Suppressor macrophage treated with lipopolysaccharide for 4 hours (primary cell): Measurements from ENCODE around the gene WDR89.
"Not testable (repeated sequence)": the region's sequence is repeated elsewhere in the genome, so short reads cannot be mapped to it uniquely, and the experiment has no call there.

Experiments used
- DNase-seq: peaks from one replicate; pipeline ENCODE4 v3.0.0-alpha.2; 2020

Gene WDR89

GRCh38 chr14:63641473-63642228, at the start of gene WDR89:
Gene WDR89 (minus strand): TSS chr14:63641871. CDS start chr14:63599942, 41,929 bp downstream.
- DNase-seq: peak; percentile 99

- no peak for DNase-seq
Measured at GRCh38 chr14:63689132-63689531, 47.5 kb upstream of the WDR89 start.

DNA sequence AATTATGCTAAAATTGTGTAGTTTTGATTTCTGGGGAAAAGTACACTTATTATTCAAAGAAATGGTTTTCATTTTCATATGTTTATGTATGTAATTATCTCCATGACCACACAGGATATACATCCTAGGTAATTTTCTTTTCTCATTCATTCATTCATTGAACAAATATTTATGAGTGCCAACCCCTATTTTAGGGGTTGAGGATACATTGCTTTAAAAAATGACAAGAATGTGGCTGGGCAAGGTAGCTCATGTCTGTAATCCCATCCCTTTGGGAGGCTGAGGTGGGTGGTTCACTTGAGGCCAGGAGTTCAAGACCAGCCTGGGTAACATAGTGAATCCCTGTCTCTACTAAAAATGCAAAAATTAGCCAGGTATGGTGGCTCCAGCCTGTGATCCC, 45.3 kb upstream of the WDR89 start:
- DNase-seq: no peak

GRCh38 chr14:63685401-63685800, 43.7 kb upstream of the WDR89 start:
- no peak for DNase-seq

- no peak for DNase-seq
Measured at GRCh38 chr14:63682727-63683593, 41.3 kb upstream of the WDR89 start.

DNA sequence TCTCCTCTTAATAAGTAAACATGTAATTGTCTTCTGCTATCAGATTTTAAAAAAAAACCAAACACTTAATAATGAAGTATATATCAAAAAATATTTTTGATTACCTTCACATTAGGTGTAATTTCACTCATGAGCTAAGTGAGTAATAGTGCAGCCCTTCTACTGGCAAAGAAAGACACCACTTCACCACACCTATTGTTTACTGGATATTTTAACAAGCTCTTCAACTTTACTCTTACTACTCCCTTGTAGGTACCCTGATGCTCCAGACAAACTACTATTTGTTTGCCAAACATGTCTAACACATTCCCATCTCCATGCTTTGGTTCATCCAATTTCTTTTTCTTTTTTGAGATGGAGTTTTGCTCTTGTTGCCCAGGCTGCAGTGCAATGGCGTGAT, 36.9 kb upstream of the WDR89 start:
- no peak for DNase-seq

DNA sequence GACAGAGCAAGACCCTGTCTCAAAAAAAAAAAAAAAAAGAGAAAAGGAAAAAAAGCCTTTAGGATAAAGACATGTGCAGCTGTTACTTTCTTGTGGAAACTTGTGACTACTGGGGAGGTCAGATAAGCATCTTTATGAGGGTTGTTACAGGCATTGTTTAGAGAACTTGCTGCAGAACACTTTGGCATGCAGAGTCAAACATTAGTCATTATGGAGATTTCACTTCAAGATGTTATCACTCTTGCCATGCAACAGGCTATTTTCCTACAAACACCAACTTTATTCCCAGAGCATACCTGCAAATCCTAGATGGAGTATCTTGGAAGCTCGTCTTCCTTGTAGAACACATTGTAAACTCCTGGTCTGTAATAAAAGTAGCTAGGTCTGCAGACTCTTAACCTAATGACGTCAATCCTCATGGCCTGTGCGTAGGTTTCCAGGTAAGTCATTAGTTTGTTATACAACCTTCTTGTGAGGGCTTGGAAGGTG, 36.3 kb upstream of the WDR89 start:
- DNase-seq: no peak

DNA sequence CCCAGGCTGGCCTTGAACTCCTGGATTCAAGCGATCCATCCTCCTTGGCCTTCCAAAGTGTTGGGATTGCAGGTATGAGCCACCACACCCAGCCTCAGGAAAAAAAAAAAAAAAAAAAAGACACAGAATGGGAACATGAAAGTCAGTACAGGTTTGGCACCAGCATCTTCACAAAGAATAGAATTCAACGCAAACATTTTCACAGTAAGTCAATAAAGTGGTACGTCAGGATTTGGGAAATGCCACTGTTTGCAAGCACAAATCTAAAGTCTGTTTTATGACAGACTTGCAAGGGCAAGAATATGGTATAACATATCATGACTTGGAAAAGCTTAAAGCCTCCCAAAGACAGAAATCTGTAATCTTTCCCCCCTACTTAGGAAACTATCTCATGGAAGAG, 34.9 kb upstream of the WDR89 start:
- DNase-seq: no peak

- DNase-seq: no peak
Measured at GRCh38 chr14:63673886-63674497, 32.3 kb upstream of the WDR89 start.

- DNase-seq: no peak
Measured at GRCh38 chr14:63673255-63673654, 31.6 kb upstream of the WDR89 start.

- DNase-seq: no peak
Measured at GRCh38 chr14:63672417-63673180, 30.9 kb upstream of the WDR89 start.

- no peak for DNase-seq
Measured at GRCh38 chr14:63671987-63672386, 30.3 kb upstream of the WDR89 start.

DNA sequence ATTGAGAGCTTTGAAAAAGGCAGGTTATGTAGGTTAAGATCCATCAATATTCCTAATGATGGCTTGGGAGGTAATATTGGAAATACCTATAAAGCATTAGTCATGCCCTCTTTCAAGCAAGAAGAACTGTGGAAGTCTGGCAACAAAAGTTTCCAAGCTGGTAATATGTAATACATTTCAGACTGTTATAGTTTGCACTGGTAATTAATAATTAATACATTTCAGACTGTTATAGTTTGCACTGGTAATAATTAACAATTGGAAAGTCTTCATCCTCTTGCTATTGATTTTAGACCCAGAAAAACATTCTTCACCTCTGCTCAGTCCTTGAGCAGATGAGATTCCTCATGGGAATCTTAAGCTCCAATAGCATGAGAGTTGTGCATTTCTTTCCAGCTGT, 29.0 kb upstream of the WDR89 start:
- no peak for DNase-seq

GRCh38 chr14:63666335-63666734, 24.7 kb upstream of the WDR89 start:
- DNase-seq: no peak

GRCh38 chr14:63663428-63664341, 22.0 kb upstream of the WDR89 start:
- no peak for DNase-seq

DNA sequence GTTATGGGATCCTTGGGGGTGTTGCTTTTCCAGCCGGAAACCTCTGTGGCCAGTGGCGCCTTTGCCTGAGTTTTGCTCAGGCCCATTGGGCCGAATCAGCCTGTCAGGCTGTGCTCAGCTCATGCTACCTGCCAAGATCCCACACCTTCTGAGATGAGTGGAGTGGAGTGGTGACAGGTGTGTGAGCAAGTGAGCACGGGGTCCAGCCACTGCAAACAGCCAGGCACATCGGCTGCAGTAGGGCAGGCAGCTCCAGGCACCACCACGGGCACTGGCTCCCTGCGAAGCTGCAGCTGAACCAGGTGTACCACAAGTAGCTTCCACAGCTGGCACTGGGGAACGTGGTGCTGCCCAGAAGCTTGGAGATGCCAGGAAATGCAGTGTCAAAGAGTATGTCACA, 21.1 kb upstream of the WDR89 start:
- no peak for DNase-seq

GRCh38 chr14:63661881-63662280, 20.2 kb upstream of the WDR89 start:
- not testable (repeated sequence) for DNase-seq

DNA sequence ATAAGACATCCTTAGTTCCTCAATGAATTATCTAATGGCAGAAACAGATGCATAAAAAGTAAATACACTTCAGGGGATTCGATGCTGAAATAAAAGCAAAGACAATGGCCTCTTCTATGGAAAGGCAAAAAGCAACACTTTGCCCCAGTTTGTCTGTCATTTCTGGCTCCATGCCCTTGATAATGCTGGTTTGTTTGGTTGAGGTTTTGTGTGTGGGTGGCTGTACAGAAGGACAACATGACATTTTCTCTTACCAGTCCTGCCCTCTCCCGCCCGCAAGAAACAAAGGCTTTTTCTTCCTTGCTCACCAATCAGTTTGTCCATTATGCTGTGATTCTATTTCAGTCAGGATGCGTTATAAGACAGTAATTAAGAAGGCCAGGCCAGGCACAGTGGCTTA, 18.1 kb upstream of the WDR89 start:
- no peak for DNase-seq

DNA sequence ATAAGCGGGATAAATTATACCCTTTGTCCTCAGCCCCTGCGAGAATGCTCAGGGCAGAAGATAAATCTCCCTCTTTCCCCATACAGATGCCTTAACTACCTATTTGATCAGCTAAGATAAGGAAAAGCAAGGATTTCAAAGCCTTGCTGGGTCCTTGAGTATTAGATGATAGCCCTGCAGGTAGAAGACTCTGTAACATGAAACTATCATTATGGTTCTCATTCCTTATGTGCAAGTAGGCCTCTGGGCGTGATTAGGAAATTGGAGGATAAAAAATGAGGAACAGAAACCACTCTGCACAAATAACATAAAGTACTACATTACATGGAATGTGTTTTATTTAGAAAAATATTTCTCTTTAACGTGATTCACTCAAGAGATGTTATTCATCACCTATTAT, 14.5 kb upstream of the WDR89 start:
- DNase-seq: peak; percentile 68

DNA sequence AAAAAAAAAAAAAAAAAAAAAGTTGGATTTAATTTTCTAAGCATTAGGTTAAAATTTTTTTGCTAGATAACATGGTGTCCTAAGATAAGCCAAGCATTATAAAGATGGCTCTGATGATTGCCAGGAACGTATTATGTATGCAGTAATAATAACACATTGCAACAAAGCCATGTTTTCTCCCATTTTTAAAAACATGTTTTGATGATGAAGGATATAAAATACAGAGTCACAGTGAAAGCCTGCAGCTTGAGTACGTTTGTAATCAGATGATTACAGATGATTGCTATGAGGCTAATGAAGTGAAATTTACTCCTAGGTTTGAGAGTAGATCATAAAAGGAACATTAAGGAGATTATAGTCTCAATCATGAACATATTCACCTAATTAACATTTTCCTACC, 13.3 kb upstream of the WDR89 start:
- no peak for DNase-seq

DNA sequence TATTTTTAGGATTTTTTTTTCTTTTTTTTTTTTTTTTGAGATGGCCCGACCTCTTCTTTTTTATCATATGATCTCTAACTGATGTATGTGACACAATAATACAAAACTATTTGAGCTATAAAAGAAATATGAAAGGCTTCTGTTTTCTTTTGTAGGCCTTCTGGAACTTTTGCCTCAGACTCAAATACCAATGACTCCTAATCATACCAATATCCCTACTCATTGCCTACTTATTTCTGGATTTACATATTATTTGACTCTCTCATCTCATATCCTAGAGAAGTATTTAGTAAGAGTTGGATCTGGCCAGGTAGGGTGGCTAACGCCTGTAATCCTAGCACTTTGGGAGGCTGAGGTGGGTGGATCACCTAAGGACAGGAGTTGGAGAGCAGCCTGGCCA, 12.7 kb upstream of the WDR89 start:
- DNase-seq: no peak

DNA sequence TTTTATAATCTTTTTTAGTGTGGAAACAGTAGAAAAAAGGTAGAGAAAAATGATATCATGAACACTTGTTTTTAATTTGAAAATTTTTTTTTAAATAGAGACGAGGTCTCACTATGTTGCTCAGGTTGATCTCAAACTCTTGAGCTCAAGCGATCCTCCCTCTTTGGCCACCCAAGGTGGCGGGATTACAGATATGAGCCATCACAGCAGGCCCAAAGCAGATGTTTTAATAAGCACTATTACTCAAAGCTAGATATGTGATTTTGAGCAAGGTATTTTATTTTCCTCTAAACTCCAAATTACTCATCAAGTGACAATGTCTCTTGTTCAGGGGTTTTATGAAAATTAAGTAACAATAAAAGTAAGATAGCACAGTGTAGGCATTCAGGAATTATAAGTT, 10.7 kb upstream of the WDR89 start:
- no peak for DNase-seq
